ENCODE data around the gene MYO6. TPM values are rescaled to one million over a fixed set of nuclear protein-coding genes. Genes with fewer than 3 reads are reported as not detected.

MYO6 gene
- total RNA-seq, 1 experiment from 2014 or later = 46.9 TPM

DNA sequence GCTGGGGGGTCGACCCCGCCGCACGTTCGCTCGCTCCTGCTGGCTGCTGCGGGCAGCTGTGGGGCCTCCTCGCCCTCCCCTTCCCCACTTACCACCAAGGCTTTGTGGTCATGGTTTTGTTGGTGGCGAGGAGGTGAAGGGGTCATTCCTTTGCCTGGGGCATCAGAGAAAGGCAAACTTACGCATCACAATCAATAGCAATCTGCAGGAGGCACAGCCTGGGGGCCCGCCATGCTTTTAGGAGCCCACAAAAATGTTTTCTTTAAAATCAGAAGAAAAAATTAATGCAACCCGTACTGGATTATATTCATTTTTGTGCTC lies 186.4 kb downstream of the MYO6 start:
- no peaks in the 10 kb centered on the region for H3K79me2 ChIP-seq (ENCODE audit: insufficient read depth, low read length)

More for the DNA sequence above, 186.4 kb downstream of the MYO6 start:
- H3K4me1 ChIP-seq (ENCODE audit: insufficient read depth, low read length) = peaks cover 2% of the 10 kb centered on the region; the same call in 1 of the 2 replicates
- no peaks in the 10 kb centered on the region for H3K79me1 ChIP-seq (ENCODE audit: insufficient read depth, low read depth, low read length, poor library complexity, severe bottlenecking)
- TF ChIP-seq, protein P1, sequence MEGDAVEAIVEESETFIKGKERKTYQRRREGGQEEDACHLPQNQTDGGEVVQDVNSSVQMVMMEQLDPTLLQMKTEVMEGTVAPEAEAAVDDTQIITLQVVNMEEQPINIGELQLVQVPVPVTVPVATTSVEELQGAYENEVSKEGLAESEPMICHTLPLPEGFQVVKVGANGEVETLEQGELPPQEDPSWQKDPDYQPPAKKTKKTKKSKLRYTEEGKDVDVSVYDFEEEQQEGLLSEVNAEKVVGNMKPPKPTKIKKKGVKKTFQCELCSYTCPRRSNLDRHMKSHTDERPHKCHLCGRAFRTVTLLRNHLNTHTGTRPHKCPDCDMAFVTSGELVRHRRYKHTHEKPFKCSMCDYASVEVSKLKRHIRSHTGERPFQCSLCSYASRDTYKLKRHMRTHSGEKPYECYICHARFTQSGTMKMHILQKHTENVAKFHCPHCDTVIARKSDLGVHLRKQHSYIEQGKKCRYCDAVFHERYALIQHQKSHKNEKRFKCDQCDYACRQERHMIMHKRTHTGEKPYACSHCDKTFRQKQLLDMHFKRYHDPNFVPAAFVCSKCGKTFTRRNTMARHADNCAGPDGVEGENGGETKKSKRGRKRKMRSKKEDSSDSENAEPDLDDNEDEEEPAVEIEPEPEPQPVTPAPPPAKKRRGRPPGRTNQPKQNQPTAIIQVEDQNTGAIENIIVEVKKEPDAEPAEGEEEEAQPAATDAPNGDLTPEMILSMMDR (conservative IDR thresholded peaks at IDR 0.05) = no peak
- no peak overlapping the region for H3K23ac ChIP-seq (ENCODE audit: insufficient read length, low read depth, low read length)
- H2AK5ac ChIP-seq (ENCODE audit: insufficient read length, low read length) = no peak overlapping the region
- no peak overlapping the region for H2AFZ ChIP-seq (ENCODE audit: low read length)
- H4K5ac ChIP-seq (ENCODE audit: insufficient read length, low read depth, low read length) = no peak overlapping the region
- H2BK12ac ChIP-seq (ENCODE audit: insufficient read length, low read depth, low read length) = no peak overlapping the region
- Mint-ChIP-seq H3K27me3 (ENCODE audit: low read depth) (peaks cover 49% of the 10 kb centered on the region), H3K4me1 (peaks cover 22% of the 10 kb centered on the region in 2 experiments), H3K27ac (no peak overlapping the region), H3K9me3 (peaks cover 0 to 6% of the 10 kb centered on the region in 2 experiments; a peak in 1 of 5 replicates), H3K36me3 (ENCODE audit: insufficient read depth in 1 of 3, low read depth in 3 of 3) (no peaks in the 10 kb centered on the region), H3K4me3 (peak overlapping the region; percentile 70 to 76)
- no peak overlapping the region for H3K56ac ChIP-seq (ENCODE audit: insufficient read length, low read depth, low read length)
- no peak overlapping the region for H3K9ac ChIP-seq (ENCODE audit: extremely low read depth, insufficient read length, low read length)
- no peak overlapping the region for H3K18ac ChIP-seq (ENCODE audit: insufficient read length, low read depth, low read length)
- no peak overlapping the region for H4K8ac ChIP-seq (replicated peaks; ENCODE audit: insufficient read length, low read depth, low read length)
- H3K4me2 ChIP-seq (ENCODE audit: insufficient read depth, insufficient read length, low read length) = peak overlapping the region; percentile 74
- H3K9me3 ChIP-seq (ENCODE audit: control insufficient read depth, low read depth, low read length) = no peaks in the 10 kb centered on the region
- no peak overlapping the region for H3T11ph ChIP-seq (ENCODE audit: low read length)
- no peak overlapping the region for H3K4ac ChIP-seq (ENCODE audit: low read depth, low read length)
- no peak overlapping the region for H3K27ac ChIP-seq (ENCODE audit: insufficient read length, low read depth, low read length)
- WGBS (ENCODE audit: extremely low coverage, insufficient read length, low lambda C conversion rate) = no CpG with 5 or more reads among the region's 12 CpGs
- H2BK120ac ChIP-seq (ENCODE audit: low read depth, low read length, poor library complexity, severe bottlenecking) = no peak overlapping the region
- peaks cover 5% of the 10 kb centered on the region; the same call in 1 of the 2 replicates for H3K27me3 ChIP-seq (ENCODE audit: insufficient read depth, low read length)
- H4K91ac ChIP-seq (ENCODE audit: insufficient read length, low read depth, low read length) = no peak overlapping the region
- no peak overlapping the region for H3K14ac ChIP-seq (ENCODE audit: insufficient read depth, low read length)
- no peak overlapping the region for H2BK5ac ChIP-seq (ENCODE audit: insufficient read length, low read length)
- no peaks in the 10 kb centered on the region for H4K20me1 ChIP-seq (ENCODE audit: control insufficient read depth, insufficient read depth, insufficient read length)
- no peak overlapping the region for H2BK20ac ChIP-seq (ENCODE audit: low read depth, low read length, poor library complexity, severe bottlenecking)
- DNase-seq = peak; percentile 46
- H3K23me2 ChIP-seq (ENCODE audit: insufficient read length, low read depth, low read length, poor library complexity, severe bottlenecking) = peaks cover 5% of the 10 kb centered on the region
- no peak overlapping the region for H2BK15ac ChIP-seq (ENCODE audit: low read depth, low read length)

Data from H9 (cell line).